ENCODE data around the gene SETD3.

DNA sequence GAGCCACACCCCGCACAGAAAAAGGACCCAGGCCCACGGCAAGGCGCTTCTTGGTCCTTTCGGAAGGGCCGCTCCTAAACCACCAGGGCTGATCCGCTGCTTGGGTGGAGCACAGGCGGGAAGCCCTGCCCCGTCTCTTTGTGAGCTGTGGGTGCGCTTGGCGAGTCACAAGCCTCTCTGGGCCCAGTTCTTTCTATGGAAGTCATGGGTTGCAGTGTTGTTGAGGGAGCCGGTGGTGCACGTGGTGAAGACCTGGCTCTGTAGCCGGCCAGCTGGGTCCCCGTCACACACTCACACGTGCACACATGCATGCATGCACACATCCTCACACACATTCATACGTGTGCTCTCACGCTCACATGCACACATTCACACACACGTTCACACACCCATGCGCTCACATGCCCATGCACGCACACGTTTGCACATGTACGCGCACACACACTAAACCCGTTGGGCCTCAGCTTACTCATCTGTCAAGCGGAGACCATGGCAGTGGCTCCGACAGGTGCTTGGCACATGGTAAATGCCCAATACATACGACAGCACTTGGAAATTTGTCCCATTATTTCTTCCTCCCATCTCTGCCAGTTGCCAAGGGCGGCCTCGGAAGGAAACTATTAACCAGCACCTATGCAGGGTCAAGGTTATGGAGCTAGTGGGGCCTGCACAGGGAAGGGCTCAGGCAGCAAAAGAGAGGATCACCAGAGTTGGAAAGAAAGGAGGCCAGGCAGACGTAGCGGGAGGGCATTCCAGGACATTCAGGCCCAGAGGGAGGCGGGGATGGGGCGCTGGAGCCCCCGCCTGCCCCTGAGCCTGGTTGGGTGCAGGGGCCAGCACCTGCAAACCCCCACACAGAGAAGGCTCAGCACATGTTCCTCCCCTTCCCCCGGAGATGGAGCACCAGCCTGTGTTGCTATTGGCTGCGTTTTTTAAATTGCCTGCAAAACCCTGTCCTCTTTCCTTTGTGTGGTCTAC lies 96.9 kb downstream of the SETD3 start:
- no peak for TF ChIP-seq EZH2 (IDR thresholded peaks at IDR 0.05; ENCODE audit: insufficient read depth, poor library complexity, severe bottlenecking)
- no peak for TF ChIP-seq EZH2phosphoT487 (IDR thresholded peaks at IDR 0.05; ENCODE audit: insufficient read depth, low read depth)

Data from GM23248 (cell line).